Measurements from ENCODE around the gene GPC3. TPM values are rescaled to one million over a fixed set of nuclear protein-coding genes. Genes with fewer than 3 reads are reported as not detected.

GPC3 gene
- total RNA-seq, 1 experiment from 2014 or later = 0.24 TPM

GRCh38 chrX:133856819-133857218 lies 128.6 kb downstream of the GPC3 start:
- CTCF ChIA-PET = no interaction called here

GRCh38 chrX:133854290-133854689 lies 131.1 kb downstream of the GPC3 start:
- TF ChIP-seq EZH2 (IDR thresholded peaks at IDR 0.05; ENCODE audit: borderline replicate concordance, low read depth, low read length, poor library complexity, severe bottlenecking) (no peak), CTCF (conservative IDR thresholded peaks at IDR 0.05; ENCODE audit: low read depth, low read length) (no peak)
- Histone ChIP-seq H3K4me3 (ENCODE audit: low read depth, low read length, poor library complexity, severe bottlenecking) (no peak overlapping the region), H3K4me1 (ENCODE audit: insufficient read depth, low read length, poor library complexity, severe bottlenecking) (no peaks in the 10 kb centered on the region), H3K36me3 (ENCODE audit: insufficient read depth, low read length, poor library complexity, severe bottlenecking) (no peaks in the 10 kb centered on the region), H3K27me3 (replicated peaks; ENCODE audit: insufficient read depth, low read depth, low read length, poor library complexity) (no peaks in the 10 kb centered on the region), H3K9me3 (ENCODE audit: low read depth, low read length, poor library complexity, severe bottlenecking) (no peaks in the 10 kb centered on the region), H3K27ac (ENCODE audit: low read depth, low read length, poor library complexity, severe bottlenecking) (no peak overlapping the region)
- DNase-seq (ENCODE audit: low spot score) = no peak
- POLR2A ChIA-PET (ENCODE audit: low non-redundant PET) = no interaction called here
- intact Hi-C loops (cut with micrococcal nuclease; ENCODE audit: unreplicated experiment) = no loop called here
- BruUV-seq (replicated peaks) = no TSS peak
- CTCF ChIA-PET = no interaction called here

More at GRCh38 chrX:133856819-133857218, 128.6 kb downstream of the GPC3 start:
- POLR2A ChIA-PET (ENCODE audit: low non-redundant PET) = no interaction called here
- Histone ChIP-seq H3K9me3 (ENCODE audit: low read depth, low read length, poor library complexity, severe bottlenecking) (no peaks in the 10 kb centered on the region), H3K4me1 (ENCODE audit: insufficient read depth, low read length, poor library complexity, severe bottlenecking) (no peaks in the 10 kb centered on the region), H3K27ac (ENCODE audit: low read depth, low read length, poor library complexity, severe bottlenecking) (no peak overlapping the region), H3K4me3 (ENCODE audit: low read depth, low read length, poor library complexity, severe bottlenecking) (no peak overlapping the region), H3K27me3 (replicated peaks; ENCODE audit: insufficient read depth, low read depth, low read length, poor library complexity) (no peaks in the 10 kb centered on the region), H3K36me3 (ENCODE audit: insufficient read depth, low read length, poor library complexity, severe bottlenecking) (no peaks in the 10 kb centered on the region)
- intact Hi-C loops (cut with micrococcal nuclease; ENCODE audit: unreplicated experiment) = no loop called here
- no peak for TF ChIP-seq CTCF (conservative IDR thresholded peaks at IDR 0.05; ENCODE audit: low read depth, low read length)
- no peak for TF ChIP-seq EZH2 (IDR thresholded peaks at IDR 0.05; ENCODE audit: borderline replicate concordance, low read depth, low read length, poor library complexity, severe bottlenecking)
- BruUV-seq (replicated peaks) = no TSS peak
- DNase-seq (ENCODE audit: low spot score) = no peak

GRCh38 chrX:133852837-133853356 lies 132.5 kb downstream of the GPC3 start:
- no peak overlapping the region for H3K27ac ChIP-seq (ENCODE audit: low read depth, low read length, poor library complexity, severe bottlenecking)
- H3K4me3 ChIP-seq (ENCODE audit: low read depth, low read length, poor library complexity, severe bottlenecking) = no peak overlapping the region
- CTCF ChIA-PET = interaction anchor here (1.0 kb wide), 1 partner anchor 174 kb away, joined by 6 read pairs; no protein-coding TSS in a partner anchor
- intact Hi-C loops (cut with micrococcal nuclease; ENCODE audit: unreplicated experiment) = no loop called here
- TF ChIP-seq CTCF (conservative IDR thresholded peaks at IDR 0.05; ENCODE audit: low read depth, low read length) (peak; percentile 29; the same call in 1 of the 2 replicates), EZH2 (IDR thresholded peaks at IDR 0.05; ENCODE audit: borderline replicate concordance, low read depth, low read length, poor library complexity, severe bottlenecking) (no peak)
- no peak for DNase-seq (ENCODE audit: low spot score)
- BruUV-seq (replicated peaks) = no TSS peak
- H3K36me3 ChIP-seq (ENCODE audit: insufficient read depth, low read length, poor library complexity, severe bottlenecking) = no peaks in the 10 kb centered on the region
- no peaks in the 10 kb centered on the region for H3K9me3 ChIP-seq (ENCODE audit: low read depth, low read length, poor library complexity, severe bottlenecking)
- POLR2A ChIA-PET (ENCODE audit: low non-redundant PET) = no interaction called here
- no peaks in the 10 kb centered on the region for H3K27me3 ChIP-seq (replicated peaks; ENCODE audit: insufficient read depth, low read depth, low read length, poor library complexity)
- H3K4me1 ChIP-seq (ENCODE audit: insufficient read depth, low read length, poor library complexity, severe bottlenecking) = no peaks in the 10 kb centered on the region
